Activated naive CD4-positive, alpha-beta T cell treated with Interleukin-2 at 50 U/mL for 16 hours (primary cell): Measurements from ENCODE around the gene SLC66A3.

Experiments used
- DNase-seq: peaks from one replicate; pipeline ENCODE4 v3.0.0-alpha.2; 2020

Gene SLC66A3

GRCh38 chr2:11220445-11220844 lies 65.2 kb downstream of the SLC66A3 start:
- DNase-seq, result no peak

- no peak for DNase-seq
Observed at GRCh38 chr2:11222845-11223244, 67.6 kb downstream of the SLC66A3 start.

- DNase-seq, result no peak
Observed at GRCh38 chr2:11224887-11225286, 69.6 kb downstream of the SLC66A3 start.

- DNase-seq, result no peak
Observed at GRCh38 chr2:11227595-11227994, 72.3 kb downstream of the SLC66A3 start.
